ENCODE results near the gene SGSM2.

DNA sequence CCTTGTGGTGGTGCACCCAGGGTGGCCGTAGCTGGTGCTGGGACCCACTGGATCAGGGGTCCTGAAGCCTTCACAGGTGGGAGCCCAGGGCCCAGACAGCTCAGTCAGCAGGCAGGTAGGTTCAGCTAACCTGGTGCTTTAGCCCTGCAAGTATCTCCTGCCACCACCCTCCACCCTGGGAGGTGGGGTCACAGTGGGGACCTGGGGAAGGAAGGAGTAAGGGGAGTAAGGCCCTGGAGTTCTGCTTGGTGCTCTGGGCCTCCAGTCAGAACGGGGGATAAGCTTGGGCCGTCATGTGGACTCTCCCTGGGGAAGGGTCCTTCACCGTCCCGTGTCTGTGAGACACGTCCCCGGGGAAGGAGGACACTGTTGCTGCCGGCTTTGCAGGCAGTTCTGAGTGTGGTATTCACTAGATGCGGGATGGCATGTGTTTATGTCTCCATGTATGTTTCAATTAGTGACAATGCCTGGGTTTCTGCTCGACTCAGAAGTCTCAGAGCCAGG, 20.7 kb downstream of the SGSM2 start:
- TF ChIP-seq, protein P1, sequence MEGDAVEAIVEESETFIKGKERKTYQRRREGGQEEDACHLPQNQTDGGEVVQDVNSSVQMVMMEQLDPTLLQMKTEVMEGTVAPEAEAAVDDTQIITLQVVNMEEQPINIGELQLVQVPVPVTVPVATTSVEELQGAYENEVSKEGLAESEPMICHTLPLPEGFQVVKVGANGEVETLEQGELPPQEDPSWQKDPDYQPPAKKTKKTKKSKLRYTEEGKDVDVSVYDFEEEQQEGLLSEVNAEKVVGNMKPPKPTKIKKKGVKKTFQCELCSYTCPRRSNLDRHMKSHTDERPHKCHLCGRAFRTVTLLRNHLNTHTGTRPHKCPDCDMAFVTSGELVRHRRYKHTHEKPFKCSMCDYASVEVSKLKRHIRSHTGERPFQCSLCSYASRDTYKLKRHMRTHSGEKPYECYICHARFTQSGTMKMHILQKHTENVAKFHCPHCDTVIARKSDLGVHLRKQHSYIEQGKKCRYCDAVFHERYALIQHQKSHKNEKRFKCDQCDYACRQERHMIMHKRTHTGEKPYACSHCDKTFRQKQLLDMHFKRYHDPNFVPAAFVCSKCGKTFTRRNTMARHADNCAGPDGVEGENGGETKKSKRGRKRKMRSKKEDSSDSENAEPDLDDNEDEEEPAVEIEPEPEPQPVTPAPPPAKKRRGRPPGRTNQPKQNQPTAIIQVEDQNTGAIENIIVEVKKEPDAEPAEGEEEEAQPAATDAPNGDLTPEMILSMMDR (conservative IDR thresholded peaks at IDR 0.05) = no peak
- TF ChIP-seq EZH2 (IDR thresholded peaks at IDR 0.05; ENCODE audit: low read depth) = no peak
